RCC 7860 (cell line): ENCODE measurements around the gene LRFN2.
A peak's percentile ranks its signal among the peaks of the same experiment; 100 is the strongest.

Source experiments
- DNase-seq: peaks from one replicate; pipeline ENCODE4 v3.0.0-alpha.2; 2015; ENCODE audit warnings: low spot score
- FAIRE-seq: peaks from 2 replicates; lab custom pipeline; 2012; peaks lifted over from hg19 to GRCh38; lab: Jason Lieb, UNC

The LRFN2 gene

DNA sequence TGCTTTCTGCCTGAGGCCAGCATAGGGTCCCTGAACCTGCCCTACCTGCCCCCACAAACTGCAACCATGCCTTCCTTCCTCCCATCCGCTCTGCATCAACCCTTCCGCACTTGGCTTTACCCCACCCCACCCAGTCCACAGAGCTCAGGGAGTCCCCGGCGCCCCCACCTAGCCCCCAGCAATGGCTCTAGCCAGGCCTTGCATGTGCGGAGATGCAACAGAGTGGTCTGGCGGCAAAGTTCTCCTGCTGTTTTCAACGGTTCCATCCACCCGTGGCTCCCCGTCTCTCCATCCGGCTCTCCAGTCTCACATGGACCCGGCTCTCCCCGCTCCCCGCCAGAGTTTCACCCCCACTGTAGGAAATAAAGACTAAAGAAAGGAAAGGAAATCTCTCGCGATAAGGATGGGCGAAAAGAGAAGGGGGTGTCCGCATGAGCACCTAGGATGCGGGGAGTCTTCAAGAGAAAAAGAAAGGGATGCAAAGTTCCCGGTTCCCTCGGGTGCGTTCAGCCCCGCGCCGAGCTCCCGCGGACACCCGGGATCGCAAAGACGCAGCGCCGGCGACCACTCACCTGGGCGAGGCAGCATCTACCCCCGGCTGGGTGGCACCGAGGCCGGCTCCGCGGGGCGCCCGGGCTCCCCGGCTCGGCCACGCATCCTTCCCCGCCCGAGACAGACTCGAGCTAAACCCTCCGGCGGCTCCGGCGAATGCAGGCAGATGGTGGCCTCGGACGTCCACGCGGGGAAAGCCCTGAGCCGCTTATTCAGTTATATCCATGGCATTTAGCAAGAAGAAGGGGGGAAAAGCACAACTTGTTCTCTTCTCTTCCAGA, 579 bp downstream of the LRFN2 start:
- DNase-seq (no peak), FAIRE-seq (no peak)

DNA sequence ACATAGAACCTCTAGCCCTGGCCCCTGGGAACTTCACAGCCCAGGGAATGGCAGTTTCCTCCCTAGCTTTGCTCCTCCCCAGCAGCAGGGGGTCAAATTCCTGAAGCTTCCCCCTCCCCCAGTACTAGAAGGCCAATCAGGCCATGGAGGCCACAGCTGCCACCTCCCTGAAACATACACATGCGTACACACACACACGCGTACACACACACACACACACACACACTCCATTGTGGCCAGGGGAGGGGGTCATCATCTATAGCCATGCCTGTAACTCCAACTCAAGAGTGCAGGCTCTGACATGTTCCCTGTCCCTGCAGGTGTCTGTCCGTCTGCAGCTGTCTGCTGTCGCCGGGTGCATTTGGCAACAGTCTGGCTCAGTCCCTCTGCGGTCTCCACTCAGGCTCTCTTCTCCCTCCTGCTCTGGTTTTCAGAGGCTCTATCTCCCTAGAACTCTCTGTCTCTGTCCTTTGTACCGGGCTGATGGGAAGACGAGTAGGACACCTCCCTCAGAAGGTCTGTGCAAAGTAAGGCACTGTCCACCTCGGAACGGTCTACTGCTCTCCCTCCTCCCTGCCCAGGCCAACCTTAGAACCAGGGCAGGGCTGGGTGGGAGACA, 1.4 kb downstream of the LRFN2 start:
- FAIRE-seq, result no peak
- DNase-seq, result no peak

DNA sequence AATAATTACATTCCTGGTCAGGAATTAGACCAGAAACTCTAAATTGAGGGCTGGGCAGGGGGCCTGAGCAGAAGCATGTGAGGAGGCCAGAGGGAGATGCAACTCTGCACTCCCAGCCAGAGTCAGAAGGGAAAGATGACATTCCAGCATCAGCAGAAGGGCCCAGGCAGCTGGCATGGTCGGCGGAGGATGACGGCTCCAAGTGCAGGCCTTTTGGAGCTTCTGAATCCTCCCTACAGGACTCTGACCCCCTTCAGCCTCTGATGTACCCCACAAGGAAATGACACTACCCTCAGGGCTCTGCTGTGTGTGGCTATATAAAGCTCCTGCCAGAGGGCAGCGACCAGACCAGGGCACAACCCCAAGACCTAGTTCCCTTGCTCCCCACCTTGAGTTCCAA, 1.9 kb downstream of the LRFN2 start:
- FAIRE-seq (no peak), DNase-seq (no peak)

- DNase-seq (no peak), FAIRE-seq (no peak)
These were observed 2.4 kb downstream of the LRFN2 start for GRCh38 chr6:40584741-40585140.

DNA sequence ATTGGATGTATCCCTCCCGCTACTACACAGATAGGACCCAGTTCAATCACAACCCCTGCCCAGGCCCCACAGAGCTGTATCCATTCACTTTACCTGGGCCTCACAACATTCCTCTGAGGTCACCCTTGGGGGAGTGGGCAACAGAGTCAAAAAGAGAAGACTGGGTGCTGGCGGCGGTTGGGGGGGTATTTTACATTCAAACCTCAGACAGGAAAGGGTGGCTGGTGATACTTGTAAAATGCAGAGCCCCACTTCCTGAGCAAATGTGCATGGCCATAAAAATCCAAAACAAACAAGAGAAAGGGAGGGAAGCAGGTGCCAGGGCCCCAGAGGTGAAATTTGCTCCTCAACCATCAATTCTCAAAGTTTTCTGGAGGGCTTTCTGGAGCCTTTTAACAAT, 3.5 kb downstream of the LRFN2 start:
- no peak for FAIRE-seq
- DNase-seq, result no peak

DNA sequence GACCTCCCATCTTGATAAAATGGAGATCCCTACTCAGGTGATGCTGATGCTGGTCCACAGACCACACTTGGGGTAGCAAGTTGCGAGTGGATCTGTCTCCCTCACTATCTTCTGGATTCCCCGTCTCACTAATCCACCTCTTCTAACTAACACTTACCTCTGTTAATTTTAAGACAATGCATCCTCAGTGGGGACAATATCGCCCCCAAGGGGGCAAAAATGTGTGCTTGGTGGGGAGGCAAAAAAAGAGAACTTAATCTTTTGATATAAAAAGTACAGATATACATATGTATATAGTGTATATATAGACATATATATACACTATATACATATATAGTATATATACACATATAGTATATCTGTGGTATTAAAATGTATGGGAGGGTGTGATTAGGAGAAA, 4.3 kb downstream of the LRFN2 start:
- DNase-seq (no peak), FAIRE-seq (no peak)

GRCh38 chr6:40579101-40579500, 8.1 kb downstream of the LRFN2 start:
- no peak for DNase-seq
- no peak for FAIRE-seq

- FAIRE-seq (no peak), DNase-seq (no peak)
These were observed 9.5 kb downstream of the LRFN2 start for GRCh38 chr6:40577672-40578071.

- DNase-seq, result no peak
- no peak for FAIRE-seq
These were observed 13.9 kb downstream of the LRFN2 start for GRCh38 chr6:40573221-40573620.

- FAIRE-seq, result no peak
- DNase-seq, result no peak
These were observed 17.8 kb downstream of the LRFN2 start for GRCh38 chr6:40569162-40569910.

- DNase-seq (no peak), FAIRE-seq (no peak)
These were observed 19.0 kb downstream of the LRFN2 start for GRCh38 chr6:40568062-40568708.

- FAIRE-seq (no peak), DNase-seq (no peak)
These were observed 24.1 kb downstream of the LRFN2 start for GRCh38 chr6:40563111-40563510.

DNA sequence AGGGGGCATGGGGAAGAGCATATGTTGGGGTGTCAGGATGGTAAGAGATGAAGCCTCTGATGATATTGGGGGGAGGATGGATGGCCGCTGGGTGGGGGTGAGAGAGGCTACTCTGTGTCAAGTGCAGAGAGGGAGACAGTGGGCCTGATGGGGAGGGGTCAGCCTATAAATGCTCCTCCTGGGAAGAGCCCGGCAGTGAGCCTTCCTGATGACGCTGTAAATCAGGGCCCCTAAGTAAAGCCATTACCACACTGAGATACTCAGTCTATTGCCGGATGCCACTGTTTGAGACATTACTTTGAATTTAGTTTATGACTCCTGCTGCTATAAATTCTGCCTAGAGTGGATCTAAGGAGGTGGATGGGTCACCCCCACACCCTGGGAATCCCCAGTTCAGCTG, 28.1 kb downstream of the LRFN2 start:
- DNase-seq (no peak), FAIRE-seq (no peak)

- FAIRE-seq (no peak), DNase-seq (no peak)
These were observed 29.1 kb downstream of the LRFN2 start for GRCh38 chr6:40558102-40558501.

DNA sequence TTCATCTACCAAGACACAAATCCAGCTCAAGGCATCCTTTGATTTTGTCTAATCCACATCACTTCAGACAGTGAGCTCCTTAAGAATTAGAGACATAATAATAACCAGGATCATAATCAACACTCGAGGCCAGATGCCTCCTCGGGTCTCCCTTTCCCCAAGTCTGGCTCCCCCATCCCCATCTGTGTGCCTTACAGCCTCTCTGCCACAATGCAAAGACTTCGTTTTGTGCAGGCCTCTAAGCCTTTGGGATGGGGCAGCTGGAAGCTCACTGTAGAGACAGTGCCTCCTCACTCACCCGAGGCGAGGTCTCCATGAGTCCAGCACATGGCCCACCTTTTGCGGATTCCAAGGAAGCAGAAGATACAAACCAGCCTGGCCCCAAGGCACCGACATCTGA, 30.3 kb downstream of the LRFN2 start:
- no peak for FAIRE-seq
- DNase-seq, result no peak

DNA sequence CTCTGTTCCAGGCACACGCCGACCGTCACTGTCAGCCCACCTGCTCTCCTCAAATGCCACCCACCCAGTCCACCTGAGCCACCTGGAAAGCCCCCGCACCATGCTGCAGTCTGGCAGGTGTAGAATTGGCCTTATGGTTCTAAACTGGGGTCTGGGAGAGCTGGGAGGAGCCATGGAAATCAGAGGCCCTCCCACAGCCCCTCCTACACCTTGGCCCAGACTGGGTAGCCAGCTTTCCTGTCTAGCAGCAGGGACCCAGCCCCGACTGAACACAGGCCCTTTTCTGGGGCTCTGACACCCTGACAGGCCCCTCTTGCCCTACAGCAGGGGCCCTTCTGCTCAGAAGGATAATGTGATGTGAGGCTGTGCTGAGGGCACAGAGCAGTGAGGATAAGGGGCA, 31.1 kb downstream of the LRFN2 start:
- no peak for FAIRE-seq

GRCh38 chr6:40555092-40555491, 32.1 kb downstream of the LRFN2 start:
- DNase-seq (no peak), FAIRE-seq (no peak)

More for the DNA sequence above, 31.1 kb downstream of the LRFN2 start:
- DNase-seq, result no peak

- DNase-seq, result no peak
These were observed 34.2 kb downstream of the LRFN2 start for GRCh38 chr6:40552941-40553340.

DNA sequence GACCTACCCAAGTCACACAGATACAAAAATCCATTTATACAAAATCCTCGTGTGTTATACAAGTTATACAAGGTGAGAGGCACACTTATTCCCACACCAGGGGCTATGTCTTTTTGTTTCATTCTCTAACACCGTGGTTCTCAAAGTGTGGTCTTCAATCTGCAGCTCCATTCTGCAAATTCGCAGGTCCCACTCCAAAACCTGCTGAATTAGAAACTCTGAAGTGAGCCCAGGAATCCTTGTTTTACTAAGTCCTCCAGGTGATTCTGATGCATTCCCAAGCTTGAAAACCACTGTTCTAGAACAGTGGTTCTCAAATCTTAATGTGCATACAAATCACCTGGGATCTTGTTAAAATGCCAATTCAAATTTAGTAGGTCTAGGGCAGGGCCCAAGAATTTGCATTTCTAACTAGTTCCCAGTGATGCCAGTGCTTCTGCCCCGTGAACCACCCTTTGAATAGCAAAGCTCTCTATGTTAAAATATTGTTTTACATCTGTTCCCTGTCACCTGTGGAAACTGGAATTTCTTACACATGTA, 35.1 kb downstream of the LRFN2 start:
- DNase-seq, result no peak
- no peak for FAIRE-seq

More at GRCh38 chr6:40552941-40553340, 34.2 kb downstream of the LRFN2 start:
- FAIRE-seq, result no peak

DNA sequence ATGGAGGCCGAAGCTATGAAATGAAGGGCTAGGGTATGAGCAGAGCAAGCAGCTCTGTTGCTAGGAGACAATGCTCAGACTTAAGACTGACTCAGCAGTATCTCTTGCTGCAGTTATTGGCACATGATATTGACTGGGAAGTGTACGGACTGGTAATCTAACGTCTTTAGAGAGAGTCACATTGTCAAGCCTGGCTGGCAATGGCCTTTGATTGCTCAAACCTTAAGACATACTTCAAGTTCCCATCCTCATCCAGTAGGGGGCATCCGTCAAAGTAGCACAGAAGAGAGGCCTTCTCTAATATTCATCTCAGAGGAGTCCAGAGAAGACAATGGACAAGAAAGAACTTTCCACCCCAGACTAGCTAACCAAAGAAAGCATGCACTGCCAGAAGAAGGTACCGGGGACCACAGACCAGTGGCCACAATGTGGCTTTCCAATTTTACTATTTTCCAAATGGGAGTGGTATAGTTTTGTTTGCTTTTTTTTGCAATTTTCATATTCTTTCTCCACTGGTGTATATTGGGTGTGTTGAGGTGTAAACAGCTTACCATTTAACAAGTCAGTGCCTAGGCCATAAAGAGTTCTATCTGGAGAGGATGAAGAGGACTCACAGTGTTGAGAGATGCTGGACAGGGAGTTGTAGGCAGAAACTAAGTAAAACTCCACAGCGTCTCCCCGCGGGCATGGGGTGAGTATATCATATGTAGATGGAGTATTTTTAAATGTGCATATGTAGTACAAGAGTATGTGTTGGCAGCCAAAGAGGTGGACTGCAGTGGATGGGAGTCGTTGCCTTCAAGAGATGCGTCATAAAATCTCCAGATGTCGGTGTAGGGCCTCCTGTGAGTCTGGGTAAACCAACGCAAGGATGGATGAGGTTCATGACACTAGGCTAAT, 36.7 kb downstream of the LRFN2 start:
- DNase-seq (peak; percentile 26), FAIRE-seq (no peak)
